ENCODE results near the gene ZFP64.

ZFP64 gene

GRCh38 chr20:52103335-52103912 lies 88.2 kb downstream of the ZFP64 start:
- no peak overlapping the region for H3K27ac Mint-ChIP-seq
- no peaks in the 10 kb centered on the region for H3K36me3 Mint-ChIP-seq (ENCODE audit: low read depth)
- peaks cover 52% of the 10 kb centered on the region for H3K27me3 Mint-ChIP-seq (ENCODE audit: low read depth, poor library complexity)
- TF ChIP-seq CTCF (IDR thresholded peaks at IDR 0.05) = no peak
- H3K9me3 Mint-ChIP-seq = no peaks in the 10 kb centered on the region
- peak; percentile 22 for DNase-seq
- peak overlapping the region; percentile 92 for H3K4me3 Mint-ChIP-seq
- H3K4me1 Mint-ChIP-seq = peaks cover 55% of the 10 kb centered on the region

GRCh38 chr20:52102559-52102958 lies 89.0 kb downstream of the ZFP64 start:
- no peak for TF ChIP-seq CTCF (IDR thresholded peaks at IDR 0.05)
- H3K27ac Mint-ChIP-seq = no peak overlapping the region
- H3K4me3 Mint-ChIP-seq = peak overlapping the region; percentile 92
- H3K27me3 Mint-ChIP-seq (ENCODE audit: low read depth, poor library complexity) = peaks cover 47% of the 10 kb centered on the region
- H3K36me3 Mint-ChIP-seq (ENCODE audit: low read depth) = no peaks in the 10 kb centered on the region
- peaks cover 59% of the 10 kb centered on the region for H3K4me1 Mint-ChIP-seq
- H3K9me3 Mint-ChIP-seq = no peaks in the 10 kb centered on the region
- DNase-seq = no peak

- Mint-ChIP-seq H3K4me1 (peaks cover 59% of the 10 kb centered on the region), H3K27me3 (ENCODE audit: low read depth, poor library complexity) (peaks cover 43% of the 10 kb centered on the region), H3K4me3 (no peak overlapping the region), H3K36me3 (ENCODE audit: low read depth) (peaks cover 2% of the 10 kb centered on the region), H3K27ac (no peak overlapping the region), H3K9me3 (no peaks in the 10 kb centered on the region)
- no peak for TF ChIP-seq CTCF (IDR thresholded peaks at IDR 0.05)
- DNase-seq = no peak
Measured at GRCh38 chr20:52102126-52102525, 89.5 kb downstream of the ZFP64 start.

All from nephron progenitor cell (in vitro differentiated cells).